ENCODE data around the gene OGT.
"Not testable (repeated sequence)": the region's sequence is repeated elsewhere in the genome, so short reads cannot be mapped to it uniquely, and the experiment has no call there.

OGT gene

GRCh38 chrX:71540801-71541200 lies 7.9 kb downstream of the OGT start:
- DNase-seq (ENCODE audit: low spot score) = no peak

- peak; percentile 5 for DNase-seq (ENCODE audit: low spot score)
These were observed 8.5 kb downstream of the OGT start for GRCh38 chrX:71541210-71542022.

- DNase-seq (ENCODE audit: low spot score) = no peak
These were observed 9.5 kb downstream of the OGT start for GRCh38 chrX:71542411-71542810.

GRCh38 chrX:71542825-71543224 lies 9.9 kb downstream of the OGT start:
- no peak for DNase-seq (ENCODE audit: low spot score)

GRCh38 chrX:71543316-71543715 lies 10.4 kb downstream of the OGT start:
- DNase-seq (ENCODE audit: low spot score) = no peak

- no peak for DNase-seq (ENCODE audit: low spot score)
These were observed 12.5 kb downstream of the OGT start for GRCh38 chrX:71545364-71545763.

- no peak for DNase-seq (ENCODE audit: low spot score)
These were observed 14.0 kb downstream of the OGT start for GRCh38 chrX:71546879-71547278.

GRCh38 chrX:71547339-71547738 lies 14.4 kb downstream of the OGT start:
- no peak for DNase-seq (ENCODE audit: low spot score)

- no peak for DNase-seq (ENCODE audit: low spot score)
These were observed 17.1 kb downstream of the OGT start for GRCh38 chrX:71549986-71550385.

- DNase-seq (ENCODE audit: low spot score) = no peak
These were observed 17.7 kb downstream of the OGT start for GRCh38 chrX:71550578-71550977.

- DNase-seq (ENCODE audit: low spot score) = no peak
These were observed 23.1 kb downstream of the OGT start for GRCh38 chrX:71556036-71556435.

GRCh38 chrX:71558920-71559319 lies 26.0 kb downstream of the OGT start:
- no peak for DNase-seq (ENCODE audit: low spot score)

- not testable (repeated sequence) for DNase-seq (ENCODE audit: low spot score)
These were observed 26.9 kb downstream of the OGT start for GRCh38 chrX:71559773-71560172.

GRCh38 chrX:71563921-71564320 lies 31.0 kb downstream of the OGT start:
- DNase-seq (ENCODE audit: low spot score) = no peak

GRCh38 chrX:71565474-71566041 lies 32.7 kb downstream of the OGT start:
- no peak for DNase-seq (ENCODE audit: low spot score)

GRCh38 chrX:71571390-71571789 lies 38.5 kb downstream of the OGT start:
- not testable (repeated sequence) for DNase-seq (ENCODE audit: low spot score)

- no peak for DNase-seq (ENCODE audit: low spot score)
These were observed 40.7 kb downstream of the OGT start for GRCh38 chrX:71573590-71573989.

GRCh38 chrX:71577682-71578081 lies 44.8 kb downstream of the OGT start:
- DNase-seq (ENCODE audit: low spot score) = no peak

GRCh38 chrX:71578253-71579135 lies 45.6 kb downstream of the OGT start, which contains the start of gene GCNA:
TSS of gene GCNA (plus strand) at chrX:71578437. CDS start at chrX:71580822, 2,385 bp downstream.
- DNase-seq (ENCODE audit: low spot score) = no peak

GRCh38 chrX:71579136-71579989 lies 46.5 kb downstream of the OGT start:
- DNase-seq (ENCODE audit: low spot score) = no peak

- no peak for DNase-seq (ENCODE audit: low spot score)
These were observed 47.1 kb downstream of the OGT start for GRCh38 chrX:71579990-71580380.

GRCh38 chrX:71581210-71581609 lies 48.3 kb downstream of the OGT start:
- DNase-seq (ENCODE audit: low spot score) = no peak

Measured in SW480 (cell line).